Measurements from ENCODE around the gene TRERF1. TPM values are rescaled to one million over a fixed set of nuclear protein-coding genes. Genes with fewer than 3 reads are reported as not detected.
"Not testable (repeated sequence)": the region's sequence is repeated elsewhere in the genome, so short reads cannot be mapped to it uniquely, and the experiment has no call there.

The TRERF1 gene
- total RNA-seq, 2 donors from 2014 or later = 9.5 to 34.8 TPM

- Histone ChIP-seq H3K4me3 (no peak overlapping the region), H3K27me3 (replicated peaks; ENCODE audit: insufficient read depth) (no peaks in the 10 kb centered on the region), H3K27ac (no peak overlapping the region), H3K36me3 (no peaks in the 10 kb centered on the region), H3K4me1 (replicated peaks) (peaks cover 16% of the 10 kb centered on the region), H3K9me3 (no peaks in the 10 kb centered on the region)
- 75% methylated on average over 3 of the region's 3 CpGs for WGBS
- intact Hi-C loops (cut with DNase I) = no loop called here
- TF ChIP-seq POLR2A (IDR thresholded peaks at IDR 0.05) (no peak), POLR2AphosphoS5 (IDR thresholded peaks at IDR 0.05) (no peak), CTCF (IDR thresholded peaks at IDR 0.05) (no peak)
- DNase-seq (ENCODE audit: low spot score) = no peak
These were observed 4.7 kb downstream of the TRERF1 start for GRCh38 chr6:42446996-42447395.

- WGBS = 93% methylated on average over 5 of the region's 5 CpGs
- Histone ChIP-seq H3K27me3 (replicated peaks; ENCODE audit: insufficient read depth) (no peaks in the 10 kb centered on the region), H3K4me1 (replicated peaks) (peaks cover 16% of the 10 kb centered on the region), H3K36me3 (no peaks in the 10 kb centered on the region), H3K27ac (no peak overlapping the region), H3K4me3 (no peak overlapping the region), H3K9me3 (no peaks in the 10 kb centered on the region)
- TF ChIP-seq CTCF (IDR thresholded peaks at IDR 0.05) (no peak), POLR2AphosphoS5 (IDR thresholded peaks at IDR 0.05) (no peak), POLR2A (IDR thresholded peaks at IDR 0.05) (no peak)
- intact Hi-C loops (cut with DNase I) = no loop called here
- DNase-seq (ENCODE audit: low spot score) = no peak
These were observed 5.4 kb downstream of the TRERF1 start for GRCh38 chr6:42446370-42446769.

GRCh38 chr6:42445955-42446354, 5.8 kb downstream of the TRERF1 start:
- peaks cover 16% of the 10 kb centered on the region for H3K4me1 ChIP-seq (replicated peaks)
- H3K36me3 ChIP-seq; H3K27me3 ChIP-seq (replicated peaks; ENCODE audit: insufficient read depth); intact Hi-C loops (cut with DNase I); H3K4me3 ChIP-seq; H3K27ac ChIP-seq; DNase-seq (ENCODE audit: low spot score); H3K9me3 ChIP-seq: not testable (repeated sequence)
- WGBS = 96% methylated on average over 7 of the region's 7 CpGs

- H3K4me3 ChIP-seq = no peak overlapping the region
These were observed 8.2 kb downstream of the TRERF1 start for GRCh38 chr6:42443312-42444060.

GRCh38 chr6:42441697-42442081, 10.0 kb downstream of the TRERF1 start:
- no peak for TF ChIP-seq POLR2AphosphoS5 (IDR thresholded peaks at IDR 0.05)
- TF ChIP-seq CTCF (IDR thresholded peaks at IDR 0.05) = no peak
- no peak for TF ChIP-seq POLR2A (IDR thresholded peaks at IDR 0.05)
- WGBS = 49% methylated on average over 5 of the region's 5 CpGs
- H3K4me1 ChIP-seq (replicated peaks) = peaks cover 2% of the 10 kb centered on the region
- no peak overlapping the region for H3K4me3 ChIP-seq
- DNase-seq (ENCODE audit: low spot score) = no peak
- H3K27me3 ChIP-seq (replicated peaks; ENCODE audit: insufficient read depth) = no peaks in the 10 kb centered on the region
- peak overlapping the region; percentile 38 to 67 for H3K27ac ChIP-seq
- no peaks in the 10 kb centered on the region for H3K36me3 ChIP-seq
- intact Hi-C loops (cut with DNase I) = no loop called here
- no peaks in the 10 kb centered on the region for H3K9me3 ChIP-seq

More at GRCh38 chr6:42443312-42444060, 8.2 kb downstream of the TRERF1 start:
- intact Hi-C loops (cut with DNase I) = no loop called here
- TF ChIP-seq CTCF (IDR thresholded peaks at IDR 0.05) = no peak
- TF ChIP-seq POLR2A (IDR thresholded peaks at IDR 0.05) = no peak
- no peak for TF ChIP-seq POLR2AphosphoS5 (IDR thresholded peaks at IDR 0.05)
- H3K4me1 ChIP-seq (replicated peaks) = peaks cover 6% of the 10 kb centered on the region
- no peaks in the 10 kb centered on the region for H3K36me3 ChIP-seq
- DNase-seq (ENCODE audit: low spot score) = no peak
- peak overlapping the region; percentile 5 to 8 for H3K27ac ChIP-seq
- H3K9me3 ChIP-seq = no peaks in the 10 kb centered on the region
- WGBS = 47% methylated on average over 11 of the region's 11 CpGs
- H3K27me3 ChIP-seq (replicated peaks; ENCODE audit: insufficient read depth) = no peaks in the 10 kb centered on the region

Measured in prostate gland (tissue), 2 donors.